Measurements from ENCODE around the gene ARHGEF39. TPM values are rescaled to one million over a fixed set of nuclear protein-coding genes. Genes with fewer than 3 reads are reported as not detected.

The ARHGEF39 gene
- total and polyA plus RNA-seq, 10 of the 15 experiments (the other 5 are each of a cell fraction or from before 2014, with no cell fraction given): 2.0 to 28.9 (median 13.2) TPM

DNA sequence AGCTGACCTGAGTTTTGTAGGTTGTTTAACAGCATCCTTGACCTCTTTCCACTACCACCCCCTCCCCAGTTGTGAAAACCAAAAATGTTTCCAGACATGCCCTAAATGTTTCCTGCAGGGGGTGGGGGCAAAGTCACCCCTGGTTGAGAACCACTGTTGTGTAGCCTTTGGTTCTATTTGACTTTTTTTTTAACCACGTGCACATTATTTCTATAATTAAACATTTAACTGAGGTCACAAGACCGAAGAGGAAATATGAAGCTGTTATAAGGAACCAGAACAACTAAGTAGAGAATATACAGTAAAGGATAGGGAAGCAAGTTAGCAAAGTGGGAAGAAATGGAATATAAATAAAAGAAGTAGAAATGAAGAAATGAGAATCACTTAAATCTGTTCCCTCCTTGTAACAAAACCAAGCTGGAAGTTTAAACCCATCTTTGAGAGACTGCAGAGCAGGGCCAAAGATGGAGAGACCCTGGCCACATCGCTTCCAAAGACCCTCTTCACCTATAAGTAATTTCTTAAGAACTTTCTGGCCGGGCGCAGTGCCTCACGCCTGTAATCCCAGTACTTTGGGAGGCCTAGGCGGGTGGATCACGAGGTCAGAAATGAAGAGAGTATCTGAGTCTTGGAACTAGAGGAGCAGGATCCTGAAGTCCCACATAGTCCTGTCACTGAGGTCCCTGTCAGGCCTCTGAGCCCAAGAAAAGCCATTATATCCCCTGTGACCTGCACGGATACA is 28.7 kb downstream of the ARHGEF39 start:
- H3K4me3 ChIP-seq: no peak overlapping the region
- no peak overlapping the region for H3K27ac ChIP-seq (ENCODE audit: control insufficient read depth, insufficient read depth)
- POLR2A ChIA-PET: interaction anchor here (1.1 to 2.4 kb wide), 3 partner anchors 10 to 31 kb away, joined by 4 to 12 read pairs (median 6); partner anchors contain the start of gene TESK1
- TF ChIP-seq SMC3 (IDR thresholded peaks at IDR 0.05; ENCODE audit: borderline replicate concordance, low read length) (no peak), POLR2AphosphoS2 (IDR thresholded peaks at IDR 0.05; ENCODE audit: low read depth, low read length) (no peak), RUNX3 (IDR thresholded peaks at IDR 0.05; ENCODE audit: low read length) (peak; percentile 59), IKZF1 (conservative IDR thresholded peaks at IDR 0.05) (0 out of 2 replicates have a peak, but pooled peaks have one; percentile 23), ZNF217 (IDR thresholded peaks at IDR 0.05) (no peak), MEF2B (IDR thresholded peaks at IDR 0.05; ENCODE audit: partially characterized antibody, poor library complexity, severe bottlenecking) (no peak), MLLT1 (IDR thresholded peaks at IDR 0.05) (no peak), BCLAF1 (IDR thresholded peaks at IDR 0.05) (no peak), EED (IDR thresholded peaks at IDR 0.05; ENCODE audit: low read depth) (no peak), WRNIP1 (IDR thresholded peaks at IDR 0.05; ENCODE audit: borderline replicate concordance, low read depth, low read length) (no peak), RELA (IDR thresholded peaks at IDR 0.05; ENCODE audit: borderline replicate concordance, partially characterized antibody) (no peak), USF2 (IDR thresholded peaks at IDR 0.05; ENCODE audit: borderline replicate concordance, low read depth, low read length) (no peak)
- TF ChIP-seq, protein P1, sequence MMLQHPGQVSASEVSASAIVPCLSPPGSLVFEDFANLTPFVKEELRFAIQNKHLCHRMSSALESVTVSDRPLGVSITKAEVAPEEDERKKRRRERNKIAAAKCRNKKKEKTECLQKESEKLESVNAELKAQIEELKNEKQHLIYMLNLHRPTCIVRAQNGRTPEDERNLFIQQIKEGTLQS (IDR thresholded peaks at IDR 0.05; ENCODE audit: borderline replicate concordance, extremely low read depth, low read depth, low read length): no peak

More for the DNA sequence above, 28.7 kb downstream of the ARHGEF39 start:
- H3K9ac ChIP-seq (ENCODE audit: control insufficient read depth, insufficient read depth, low read length): no peak overlapping the region
- peak overlapping the region; percentile 27; the same call in 1 of the 2 replicates for H3K4me2 ChIP-seq (ENCODE audit: control insufficient read depth, insufficient read depth)
- DNase-seq (ENCODE audit: low read depth, low spot score) (no peak), FAIRE-seq (no peak), ATAC-seq (no peak; the same call in 1 of the 3 replicates)
- no peaks in the 10 kb centered on the region for H4K20me1 ChIP-seq (ENCODE audit: control insufficient read depth, insufficient read depth)
- no peaks in the 10 kb centered on the region for H3K9me3 ChIP-seq (replicated peaks; ENCODE audit: control insufficient read depth, insufficient read depth, low read length)
- 62% methylated on average over 9 of the region's 9 CpGs for WGBS (ENCODE audit: insufficient coverage, insufficient replicate concordance, low lambda C conversion rate, missing lambda C conversion rate)
- ChIA-PET RAD21 (ENCODE audit: unreplicated experiment) (interaction anchor here (0.7 to 3.1 kb wide), 5 partner anchors 10 to 28 kb away, joined by 3 to 16 read pairs (median 4); no protein-coding TSS in a partner anchor), SMC1A (ENCODE audit: uncharacterized antibody, unreplicated experiment) (interaction anchor here (0.5 to 4.5 kb wide), 5 partner anchors 11 to 22 kb away, joined by 3 to 32 read pairs (median 4); partner anchors contain the start of gene SIT1), CTCF (interaction anchor here (0.9 to 3.3 kb wide), 8 partner anchors 10 to 93 kb away, joined by 3 to 31 read pairs (median 4); partner anchors contain the start of gene ARHGEF39)
- intact Hi-C loops (cut with micrococcal nuclease; ENCODE audit: unreplicated experiment): no loop called here
- no peaks in the 10 kb centered on the region for H3K27me3 ChIP-seq (replicated peaks in 1 of 2; ENCODE audit: control insufficient read depth in 2 of 2, insufficient read depth in 2 of 2, low read length in 1 of 2)
- H2AFZ ChIP-seq (ENCODE audit: control insufficient read depth, low read depth, low read length): no peak overlapping the region
- BruUV-seq (replicated peaks): no TSS peak
- in situ Hi-C loops (cut with MboI): no loop called here
- H3K4me1 ChIP-seq (ENCODE audit: control insufficient read depth, insufficient read depth, low read length): peaks cover 25% of the 10 kb centered on the region
- H3K79me2 ChIP-seq (ENCODE audit: control insufficient read depth, insufficient read depth, low read length): no peaks in the 10 kb centered on the region
- no peaks in the 10 kb centered on the region for H3K36me3 ChIP-seq (ENCODE audit: control insufficient read depth in 2 of 2, insufficient read depth in 2 of 2, low read length in 1 of 2)
